Endothelial cell (in vitro differentiated cells): Measurements from ENCODE around the gene DNAJB8. TPM values are rescaled to one million over a fixed set of nuclear protein-coding genes. Genes with fewer than 3 reads are reported as not detected.

Experiments
- DNase-seq: peaks from one replicate; pipeline ENCODE4 v3.0.0; 2021; ENCODE audit warnings: low spot score
- H3K27ac Mint-ChIP-seq: one replicate; pipeline ENCODE4 v1.8.0; 2021; ENCODE audit warnings: mixed read lengths, inconsistent platforms; ENCODE audit not compliant: unreplicated experiment
- H3K27me3 Mint-ChIP-seq: one replicate; pipeline ENCODE4 v1.8.0; 2021; ENCODE audit warnings: mild to moderate bottlenecking, moderate library complexity, mixed read lengths, inconsistent platforms; ENCODE audit not compliant: unreplicated experiment
- H3K36me3 Mint-ChIP-seq: one replicate; pipeline ENCODE4 v1.8.0; 2021; ENCODE audit warnings: mild to moderate bottlenecking, low read depth, mixed read lengths, inconsistent platforms; ENCODE audit not compliant: unreplicated experiment
- H3K4me1 Mint-ChIP-seq: one replicate; pipeline ENCODE4 v1.8.0; 2021; ENCODE audit warnings: mild to moderate bottlenecking, mixed read lengths, inconsistent platforms; ENCODE audit not compliant: unreplicated experiment
- H3K4me3 Mint-ChIP-seq: one replicate; pipeline ENCODE4 v1.8.0; 2021; ENCODE audit warnings: mild to moderate bottlenecking, mixed read lengths, inconsistent platforms; ENCODE audit not compliant: unreplicated experiment
- H3K9me3 Mint-ChIP-seq: one replicate; pipeline ENCODE4 v1.8.0; 2021; ENCODE audit warnings: mixed read lengths, inconsistent platforms; ENCODE audit not compliant: unreplicated experiment
- total RNA-seq: library from RNA; stranded (reverse); fragmentation: NEBNext Ultra II Directional; extraction: Animal tissue kit (Norgen Biotek cat#: 25700); gene quantifications from one replicate; pipeline ENCODE4 v1.2.1, GENCODE V29; 2021; ENCODE audit not compliant: unreplicated experiment
- TF ChIP-seq, protein P1 (sequence below): fragments of 200-600 bp; sonication (generic); IDR thresholded peaks from one replicate; pipeline ENCODE4 v1.5.0; 2021; ENCODE audit warnings: antibody characterized with exemption; ENCODE audit not compliant: unreplicated experiment

Gene DNAJB8
- total RNA-seq, 1 donor from 2014 or later: not detected

DNA sequence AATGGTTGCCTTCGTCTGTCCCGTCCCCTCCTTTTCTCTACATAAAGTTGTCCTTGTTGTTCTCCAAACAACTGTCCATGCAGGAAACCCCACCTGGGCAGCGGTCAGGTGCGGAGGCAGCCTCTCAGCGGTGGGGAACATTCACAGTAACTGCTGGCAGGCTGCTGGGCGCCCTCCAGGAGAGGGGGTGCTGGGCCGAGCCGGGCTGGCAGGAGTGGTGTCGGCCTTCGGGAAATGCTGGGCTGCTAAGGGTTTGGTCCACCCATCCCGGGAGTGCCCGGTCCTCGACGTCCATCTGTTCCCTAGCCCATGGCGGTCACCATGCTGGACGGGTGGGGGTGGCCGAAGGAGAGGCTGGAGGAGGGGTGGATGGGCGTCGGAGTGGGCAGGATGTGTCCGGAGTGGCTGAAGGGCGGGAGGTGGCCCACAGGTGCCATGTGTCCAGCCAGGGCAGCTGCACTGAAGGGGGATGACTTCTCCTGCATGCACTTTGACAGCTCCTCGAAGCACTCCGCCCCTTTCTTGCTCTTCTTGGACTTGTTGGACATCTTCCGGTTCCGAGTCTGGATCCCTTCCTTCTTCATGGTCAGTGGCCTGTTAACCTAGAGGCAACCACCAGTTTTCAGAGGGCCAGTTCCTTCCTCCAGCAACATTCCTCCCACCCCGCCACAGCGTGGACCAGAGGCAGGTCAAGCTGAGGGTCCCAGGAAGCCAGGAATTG, 14.2 kb upstream of the DNAJB8 start:
- H3K4me1 Mint-ChIP-seq: peaks cover 62% of the 10 kb centered on the region
- TF ChIP-seq, protein P1, sequence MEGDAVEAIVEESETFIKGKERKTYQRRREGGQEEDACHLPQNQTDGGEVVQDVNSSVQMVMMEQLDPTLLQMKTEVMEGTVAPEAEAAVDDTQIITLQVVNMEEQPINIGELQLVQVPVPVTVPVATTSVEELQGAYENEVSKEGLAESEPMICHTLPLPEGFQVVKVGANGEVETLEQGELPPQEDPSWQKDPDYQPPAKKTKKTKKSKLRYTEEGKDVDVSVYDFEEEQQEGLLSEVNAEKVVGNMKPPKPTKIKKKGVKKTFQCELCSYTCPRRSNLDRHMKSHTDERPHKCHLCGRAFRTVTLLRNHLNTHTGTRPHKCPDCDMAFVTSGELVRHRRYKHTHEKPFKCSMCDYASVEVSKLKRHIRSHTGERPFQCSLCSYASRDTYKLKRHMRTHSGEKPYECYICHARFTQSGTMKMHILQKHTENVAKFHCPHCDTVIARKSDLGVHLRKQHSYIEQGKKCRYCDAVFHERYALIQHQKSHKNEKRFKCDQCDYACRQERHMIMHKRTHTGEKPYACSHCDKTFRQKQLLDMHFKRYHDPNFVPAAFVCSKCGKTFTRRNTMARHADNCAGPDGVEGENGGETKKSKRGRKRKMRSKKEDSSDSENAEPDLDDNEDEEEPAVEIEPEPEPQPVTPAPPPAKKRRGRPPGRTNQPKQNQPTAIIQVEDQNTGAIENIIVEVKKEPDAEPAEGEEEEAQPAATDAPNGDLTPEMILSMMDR: no peak
- H3K27ac Mint-ChIP-seq: no peak overlapping the region
- H3K36me3 Mint-ChIP-seq: peaks cover 39% of the 10 kb centered on the region
- DNase-seq: no peak
- H3K4me3 Mint-ChIP-seq: peak overlapping the region; percentile 56
- H3K27me3 Mint-ChIP-seq: peaks cover 6% of the 10 kb centered on the region
- no peaks in the 10 kb centered on the region for H3K9me3 Mint-ChIP-seq

DNA sequence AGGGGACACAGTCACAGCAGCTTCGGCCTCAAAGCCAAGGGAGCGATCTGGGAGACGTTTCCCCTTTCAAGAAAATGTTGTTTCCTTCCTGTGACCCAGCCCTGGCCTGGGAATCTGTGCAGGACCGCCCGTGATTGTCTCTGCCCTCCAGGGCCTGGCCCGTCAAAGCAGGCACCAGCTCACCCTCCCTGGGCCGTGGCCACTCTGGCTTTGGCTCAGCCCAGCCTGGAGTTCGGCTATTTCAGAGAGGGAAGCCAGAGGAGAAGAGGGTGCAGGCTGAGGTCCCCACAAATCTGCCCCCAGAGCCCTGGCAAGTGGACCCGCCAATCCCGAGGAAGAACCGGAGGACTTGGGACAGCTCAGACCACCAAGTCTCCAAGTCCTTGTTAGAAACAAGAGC, 13.6 kb upstream of the DNAJB8 start:
- peaks cover 6% of the 10 kb centered on the region for H3K27me3 Mint-ChIP-seq
- H3K9me3 Mint-ChIP-seq: no peaks in the 10 kb centered on the region
- TF ChIP-seq, protein P1: no peak
- DNase-seq: no peak
- H3K4me3 Mint-ChIP-seq: peak overlapping the region; percentile 25
- H3K4me1 Mint-ChIP-seq: peaks cover 56% of the 10 kb centered on the region
- H3K27ac Mint-ChIP-seq: peak overlapping the region; percentile 30
- peaks cover 39% of the 10 kb centered on the region for H3K36me3 Mint-ChIP-seq

DNA sequence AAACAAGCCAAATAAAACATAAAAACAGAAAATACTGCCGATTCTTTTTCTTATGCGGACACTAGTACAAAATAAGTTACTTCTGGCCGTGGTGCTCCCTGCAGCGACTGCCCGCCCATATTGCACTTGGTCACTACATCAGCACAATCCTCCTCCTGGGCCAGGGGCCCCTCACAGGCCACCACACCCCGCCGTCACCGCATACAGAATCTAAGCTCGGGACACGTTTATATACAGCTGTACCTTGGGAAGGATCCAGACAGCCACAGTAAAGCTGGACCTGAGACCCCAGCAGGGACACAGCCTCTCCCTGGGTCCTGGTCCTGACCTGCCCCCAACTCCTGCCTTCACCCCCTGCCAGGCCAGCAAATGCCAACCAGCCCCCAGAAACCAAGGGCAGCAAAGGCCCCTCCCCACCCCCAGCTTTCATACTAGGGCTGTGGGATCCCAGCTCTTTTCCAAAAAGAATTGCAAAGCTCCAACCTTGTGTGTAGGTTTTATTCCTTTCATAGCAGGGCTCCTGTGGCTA, 12.9 kb upstream of the DNAJB8 start:
- TF ChIP-seq, protein P1: no peak
- Mint-ChIP-seq H3K4me3 (no peak overlapping the region), H3K27ac (peak overlapping the region; percentile 10), H3K36me3 (peaks cover 32% of the 10 kb centered on the region), H3K9me3 (no peaks in the 10 kb centered on the region), H3K27me3 (peaks cover 6% of the 10 kb centered on the region), H3K4me1 (peaks cover 49% of the 10 kb centered on the region)
- no peak for DNase-seq

DNA sequence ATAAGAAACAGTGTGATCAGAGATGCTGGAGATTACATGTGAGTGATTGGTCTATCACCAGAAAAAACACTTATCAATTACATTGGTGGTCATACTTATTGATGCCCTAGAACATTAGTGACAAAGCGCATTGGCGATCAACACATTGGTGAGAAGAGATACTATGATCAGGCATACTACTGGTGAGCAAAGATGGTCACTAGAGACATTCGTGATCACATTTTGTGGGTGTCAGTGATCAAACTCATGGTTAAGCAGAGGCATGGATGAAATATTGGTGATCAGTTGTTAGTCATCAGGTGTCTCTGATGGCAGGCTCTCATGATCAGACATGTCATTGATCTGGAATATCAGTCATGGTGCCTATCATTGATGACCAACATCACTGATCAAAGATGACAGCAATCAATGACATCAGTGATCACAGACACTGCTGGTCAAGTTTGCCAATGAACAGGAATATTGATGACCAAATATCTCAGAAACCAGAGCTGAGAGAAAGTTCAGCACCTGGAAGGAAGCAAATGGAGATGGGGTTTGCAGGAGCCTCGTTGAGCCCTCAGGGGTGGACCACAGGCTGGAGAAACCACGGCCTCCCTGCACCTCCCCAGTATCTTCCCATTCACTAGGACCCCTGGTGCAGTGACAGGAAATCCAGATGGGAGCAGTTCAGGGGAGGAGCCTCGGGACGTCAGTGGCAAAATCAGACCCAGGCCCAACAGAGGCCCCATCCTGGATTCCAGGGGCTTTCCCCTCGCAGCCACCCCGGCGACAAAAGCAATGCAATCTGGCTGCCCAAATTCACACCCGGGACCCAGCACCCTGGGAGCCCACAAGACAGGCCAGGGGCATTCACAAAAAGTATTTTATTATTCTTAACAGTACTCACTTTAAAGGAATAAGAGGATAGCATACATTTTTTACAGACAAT, 12.2 kb upstream of the DNAJB8 start:
- Mint-ChIP-seq H3K9me3 (no peaks in the 10 kb centered on the region), H3K4me3 (peak overlapping the region; percentile 34), H3K27me3 (peaks cover 6% of the 10 kb centered on the region), H3K27ac (no peak overlapping the region), H3K4me1 (peaks cover 44% of the 10 kb centered on the region), H3K36me3 (peaks cover 29% of the 10 kb centered on the region)
- no peak for DNase-seq
- TF ChIP-seq, protein P1: no peak
